Measurements from ENCODE around the gene CEP112.
"Not testable (repeated sequence)": the region's sequence is repeated elsewhere in the genome, so short reads cannot be mapped to it uniquely, and the experiment has no call there.

- not testable (repeated sequence) for TF ChIP-seq ELF4 (IDR thresholded peaks at IDR 0.05); L3MBTL2 (conservative IDR thresholded peaks at IDR 0.05); SUZ12 (IDR thresholded peaks at IDR 0.05); FOXK2 (IDR thresholded peaks at IDR 0.05); FOXM1 (IDR thresholded peaks at IDR 0.05; ENCODE audit: borderline replicate concordance); SP1 (IDR thresholded peaks at IDR 0.05); TARDBP (IDR thresholded peaks at IDR 0.05)
Measured at GRCh38 chr17:65681763-65682162, 510.2 kb downstream of the CEP112 start.

Data from HEK293T (cell line).